PC-3 (cell line): ENCODE results near the gene LRPAP1. TPM values are rescaled to one million over a fixed set of nuclear protein-coding genes. Genes with fewer than 3 reads are reported as not detected.

Experiments used
- ATAC-seq: fragments of 200-7000 bp; cut with Tn5 transposase; 2 replicates; pipeline ENCODE4 v1.9.1; 2020; ENCODE audit warnings: mild to moderate bottlenecking, moderate library complexity
- BruUV-seq: library from RNA; stranded (reverse); fragments of 400-500 nt; replicated peaks from 2 replicates; lab custom pipeline; 2021; lab: Mats Ljungman, UMichigan
- CTCF ChIA-PET: fragments of 300-600 bp; sonication (Branson Sonifier 250); formaldehyde crosslinking; loops from one replicate; lab custom pipeline; 2022; ENCODE audit warnings: antibody characterized with exemption; lab: Charles Lee
- POLR2A ChIA-PET: fragments of 300-600 bp; sonication (Branson Sonifier 250); formaldehyde crosslinking; loops from one replicate; lab custom pipeline; 2022; ENCODE audit warnings: antibody characterized with exemption; ENCODE audit not compliant: unreplicated experiment; lab: Charles Lee
- DNase-seq: peaks from one replicate; pipeline ENCODE4 v3.0.0-alpha.2; 2015
- H2AFZ ChIP-seq: fragments of 300-600 bp; sonication (generic); 2 replicates; pipeline ENCODE4 v1.6.0; 2016; ENCODE audit warnings: antibody characterized with exemption, low read length
- H3F3A ChIP-seq: fragments of 300-600 bp; sonication (generic); one replicate; pipeline ENCODE4 v1.6.0; 2017; ENCODE audit warnings: antibody characterized with exemption, low read length, control low read depth, mild to moderate bottlenecking; ENCODE audit not compliant: unreplicated experiment
- H3K27ac ChIP-seq: fragments of 300-600 bp; sonication (generic); 2 replicates; pipeline ENCODE4 v1.5.1; 2016; ENCODE audit warnings: mild to moderate bottlenecking, low read length
- H3K27me3 ChIP-seq: fragments of 300-600 bp; sonication (generic); 2 replicates; pipeline ENCODE4 v1.6.1; 2016; ENCODE audit warnings: low read length, mixed read lengths
- H3K36me3 ChIP-seq: fragments of 300-600 bp; sonication (generic); 2 replicates; pipeline ENCODE4 v1.6.1; 2016; ENCODE audit warnings: low read depth, mixed run types, low read length, mixed read lengths
- H3K4me1 ChIP-seq: fragments of 300-600 bp; sonication (generic); 2 replicates; pipeline ENCODE4 v1.5.1; 2016; ENCODE audit warnings: low read length; ENCODE audit not compliant: insufficient read depth
- H3K4me2 ChIP-seq: fragments of 300-600 bp; sonication (generic); 2 replicates; pipeline ENCODE4 v1.6.0; 2016; ENCODE audit warnings: low read length
- H3K4me3 ChIP-seq: fragments of 300-600 bp; sonication (generic); 2 replicates; pipeline ENCODE4 v1.5.1; 2016; ENCODE audit warnings: mild to moderate bottlenecking, low read length, mixed read lengths
- H3K79me2 ChIP-seq: fragments of 300-600 bp; sonication (generic); 2 replicates; pipeline ENCODE4 v1.6.1; 2017; ENCODE audit warnings: low read length, mixed read lengths
- H3K9ac ChIP-seq: fragments of 300-600 bp; sonication (generic); 2 replicates; pipeline ENCODE4 v1.6.0; 2016; ENCODE audit warnings: mild to moderate bottlenecking, low read length
- H3K9me2 ChIP-seq: fragments of 300-600 bp; sonication (generic); replicated peaks from 2 replicates; pipeline ENCODE4 v1.6.1; 2016; ENCODE audit warnings: mixed run types, low read length, mixed read lengths
- H3K9me3 ChIP-seq: fragments of 300-600 bp; sonication (generic); 2 replicates; pipeline ENCODE4 v1.6.1; 2016; ENCODE audit warnings: low read length, mixed read lengths
- H4K20me1 ChIP-seq: fragments of 300-600 bp; sonication (generic); 2 replicates; pipeline ENCODE4 v1.6.1; 2016; ENCODE audit warnings: low read length, mixed read lengths
- EZH2 ChIP-seq: fragments of 300-600 bp; sonication (generic); IDR thresholded peaks from one replicate; pipeline ENCODE4 v1.6.1; 2017; ENCODE audit warnings: antibody characterized with exemption, mild to moderate bottlenecking, low read length; ENCODE audit not compliant: unreplicated experiment
- EZH2phosphoT487 ChIP-seq: fragments of 300-600 bp; sonication (generic); IDR thresholded peaks from 2 replicates; pipeline ENCODE4 v1.6.1; 2018; ENCODE audit warnings: mild to moderate bottlenecking, antibody characterized with exemption, low read length, borderline replicate concordance
- intact Hi-C: fragments of 100-400 bp; cut with micrococcal nuclease; formaldehyde crosslinking; loops from 2 replicates; pipeline ENCODE4 v1.9.0; 2023
- total RNA-seq: library from RNA; depleted of rRNA; stranded (reverse); fragments of >200 nt; gene quantifications from 2 replicates; pipeline ENCODE4 v1.2.3, GENCODE V29; 2014
- TF ChIP-seq, protein P1 (sequence below): fragments of 300-600 bp; sonication (generic); conservative IDR thresholded peaks from 2 replicates; pipeline ENCODE4 v1.5.1; 2017; ENCODE audit warnings: antibody characterized with exemption, low read depth, mild to moderate bottlenecking, low read length

LRPAP1 gene
- total RNA-seq, 1 experiment from 2014 or later = 133 TPM

GRCh38 chr4:3516061-3516835, 16.0 kb downstream of the LRPAP1 start:
- Histone ChIP-seq H2AFZ (no peak overlapping the region), H3K9me3 (no peaks in the 10 kb centered on the region), H3K4me1 (no peaks in the 10 kb centered on the region), H3K4me2 (no peak overlapping the region), H3K9ac (no peak overlapping the region), H3K36me3 (no peaks in the 10 kb centered on the region), H3K27ac (no peak overlapping the region), H4K20me1 (no peaks in the 10 kb centered on the region), H3F3A (no peaks in the 10 kb centered on the region), H3K27me3 (no peaks in the 10 kb centered on the region), H3K79me2 (no peaks in the 10 kb centered on the region), H3K9me2 (no peaks in the 10 kb centered on the region), H3K4me3 (no peak overlapping the region)
- CTCF ChIA-PET = no interaction called here
- no peak for ATAC-seq
- no peak for DNase-seq
- intact Hi-C loops = no loop called here
- TF ChIP-seq EZH2 (no peak), EZH2phosphoT487 (no peak)
- TF ChIP-seq, protein P1, sequence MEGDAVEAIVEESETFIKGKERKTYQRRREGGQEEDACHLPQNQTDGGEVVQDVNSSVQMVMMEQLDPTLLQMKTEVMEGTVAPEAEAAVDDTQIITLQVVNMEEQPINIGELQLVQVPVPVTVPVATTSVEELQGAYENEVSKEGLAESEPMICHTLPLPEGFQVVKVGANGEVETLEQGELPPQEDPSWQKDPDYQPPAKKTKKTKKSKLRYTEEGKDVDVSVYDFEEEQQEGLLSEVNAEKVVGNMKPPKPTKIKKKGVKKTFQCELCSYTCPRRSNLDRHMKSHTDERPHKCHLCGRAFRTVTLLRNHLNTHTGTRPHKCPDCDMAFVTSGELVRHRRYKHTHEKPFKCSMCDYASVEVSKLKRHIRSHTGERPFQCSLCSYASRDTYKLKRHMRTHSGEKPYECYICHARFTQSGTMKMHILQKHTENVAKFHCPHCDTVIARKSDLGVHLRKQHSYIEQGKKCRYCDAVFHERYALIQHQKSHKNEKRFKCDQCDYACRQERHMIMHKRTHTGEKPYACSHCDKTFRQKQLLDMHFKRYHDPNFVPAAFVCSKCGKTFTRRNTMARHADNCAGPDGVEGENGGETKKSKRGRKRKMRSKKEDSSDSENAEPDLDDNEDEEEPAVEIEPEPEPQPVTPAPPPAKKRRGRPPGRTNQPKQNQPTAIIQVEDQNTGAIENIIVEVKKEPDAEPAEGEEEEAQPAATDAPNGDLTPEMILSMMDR = no peak
- POLR2A ChIA-PET = no interaction called here
- BruUV-seq = no TSS peak

- CTCF ChIA-PET = no interaction called here
- POLR2A ChIA-PET = no interaction called here
Measured at GRCh38 chr4:3515646-3516045, 16.6 kb downstream of the LRPAP1 start.

More at GRCh38 chr4:3515646-3516045, 16.6 kb downstream of the LRPAP1 start:
- Histone ChIP-seq H3K4me2 (no peak overlapping the region), H4K20me1 (no peaks in the 10 kb centered on the region), H3K27me3 (no peaks in the 10 kb centered on the region), H3K9ac (no peak overlapping the region), H3F3A (no peaks in the 10 kb centered on the region), H3K79me2 (no peaks in the 10 kb centered on the region), H3K36me3 (no peaks in the 10 kb centered on the region), H2AFZ (no peak overlapping the region), H3K9me2 (no peaks in the 10 kb centered on the region), H3K4me1 (no peaks in the 10 kb centered on the region), H3K4me3 (no peak overlapping the region), H3K9me3 (no peaks in the 10 kb centered on the region), H3K27ac (no peak overlapping the region)
- TF ChIP-seq EZH2 = no peak
- no peak for TF ChIP-seq EZH2phosphoT487
- TF ChIP-seq, protein P1 = no peak
- ATAC-seq (no peak), DNase-seq (no peak)
- no TSS peak for BruUV-seq
- intact Hi-C loops = no loop called here
